ENCODE data around the gene SH2D2A.

SH2D2A gene

DNA sequence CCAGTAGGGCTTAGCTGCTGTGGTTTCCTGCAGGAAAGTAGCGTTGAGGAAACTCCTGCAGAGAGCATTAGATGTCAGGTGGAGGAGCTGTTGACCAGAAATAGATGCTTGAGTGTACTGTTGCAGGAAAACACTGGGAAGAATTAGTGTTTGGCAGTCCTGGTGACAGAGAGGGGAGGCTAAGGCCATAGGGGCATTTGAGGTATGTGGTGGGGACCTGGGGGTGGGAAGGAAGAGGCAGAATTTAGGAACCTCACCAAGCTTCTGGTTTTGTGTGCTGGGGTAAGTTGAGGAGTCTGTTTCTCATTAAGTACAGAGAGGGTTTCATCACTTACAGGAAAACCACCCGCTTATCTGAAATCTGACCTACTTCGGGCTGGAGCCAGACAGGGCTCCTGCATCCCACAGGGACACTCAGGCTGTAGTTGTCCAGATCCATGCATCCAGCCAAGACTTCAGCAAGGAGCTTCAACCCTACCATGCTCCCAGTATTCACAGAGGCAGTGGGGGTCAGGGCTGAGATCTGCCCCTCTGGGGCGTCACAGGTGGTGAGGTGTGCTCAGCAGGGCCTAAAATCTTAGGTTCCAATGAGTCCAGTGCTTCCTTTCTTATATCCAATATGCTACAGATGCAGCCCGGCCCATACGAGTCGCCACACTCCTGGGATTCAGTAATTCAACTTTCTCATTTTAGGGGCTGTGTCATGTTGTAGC lies 15.1 kb downstream of the SH2D2A start:
- DNase-seq, result no peak

DNA sequence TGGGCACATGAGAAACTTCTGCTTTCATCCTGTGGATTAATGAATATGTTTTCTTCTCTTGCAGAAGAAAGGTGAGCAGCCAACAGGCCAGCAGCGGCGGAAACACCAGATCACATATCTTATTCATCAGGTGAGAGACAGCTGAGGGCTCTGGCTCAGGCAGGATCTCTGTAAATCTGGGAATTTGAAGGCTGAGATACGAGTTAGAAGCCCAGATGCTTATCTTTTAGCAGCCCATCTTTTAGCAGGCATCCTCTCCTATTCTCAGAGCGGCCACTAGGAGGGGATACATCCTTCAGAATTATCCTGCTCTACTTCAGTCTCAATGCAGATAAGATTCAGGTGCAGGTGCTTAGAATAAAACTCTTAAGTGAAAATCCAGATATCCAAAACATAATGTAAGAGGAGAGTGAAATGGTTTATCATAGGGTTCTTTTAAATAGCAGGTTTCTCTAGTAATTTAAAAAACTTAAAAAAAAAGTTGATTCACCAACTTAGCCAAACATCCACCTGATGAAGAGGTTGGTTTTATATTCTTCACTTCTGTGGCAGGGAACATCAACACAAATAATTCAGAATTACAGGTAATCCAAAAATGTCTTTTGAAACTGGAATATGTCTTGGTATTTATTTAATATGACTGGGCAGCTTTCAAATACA lies 19.3 kb downstream of the SH2D2A start:
- DNase-seq, result no peak

GRCh38 chr1:156796340-156797097 lies 20.1 kb downstream of the SH2D2A start:
- DNase-seq, result no peak

DNA sequence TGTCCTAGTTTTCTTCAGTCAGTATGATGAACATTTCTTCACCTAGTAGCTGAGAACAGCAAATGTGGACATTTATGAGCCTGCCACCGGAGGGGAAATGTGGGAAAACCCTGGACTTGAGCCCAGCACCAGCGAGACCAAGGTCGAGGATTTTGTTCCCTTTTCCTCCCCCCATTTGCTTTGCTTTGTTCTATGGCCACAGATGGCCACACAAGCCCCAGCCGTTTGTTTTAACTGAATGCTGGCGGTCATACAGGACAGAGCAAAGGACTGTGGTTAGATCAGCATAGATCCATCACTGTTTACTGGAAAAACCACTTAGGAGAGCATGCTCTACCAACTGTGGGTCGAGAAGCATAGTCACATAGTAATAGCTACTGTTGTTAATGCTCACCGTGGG lies 20.9 kb downstream of the SH2D2A start:
- DNase-seq, result no peak

DNA sequence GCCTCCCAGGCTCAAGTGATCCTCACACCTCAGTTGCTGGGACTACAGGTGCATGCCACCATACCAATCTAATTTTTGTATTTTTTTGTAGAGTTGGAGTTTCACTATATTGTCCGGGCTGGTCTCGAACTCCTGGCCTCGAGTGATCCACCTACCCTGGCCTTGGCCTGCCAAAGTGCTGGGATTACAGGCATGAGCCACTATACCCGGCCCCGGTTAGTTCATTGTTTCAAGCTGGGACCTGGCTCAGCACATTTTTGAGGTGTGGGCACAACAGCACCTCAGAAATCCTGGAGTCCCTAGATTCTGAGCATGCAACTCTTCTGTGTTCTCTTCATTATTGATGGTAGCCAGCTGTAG lies 21.3 kb downstream of the SH2D2A start:
- no peak for DNase-seq

DNA sequence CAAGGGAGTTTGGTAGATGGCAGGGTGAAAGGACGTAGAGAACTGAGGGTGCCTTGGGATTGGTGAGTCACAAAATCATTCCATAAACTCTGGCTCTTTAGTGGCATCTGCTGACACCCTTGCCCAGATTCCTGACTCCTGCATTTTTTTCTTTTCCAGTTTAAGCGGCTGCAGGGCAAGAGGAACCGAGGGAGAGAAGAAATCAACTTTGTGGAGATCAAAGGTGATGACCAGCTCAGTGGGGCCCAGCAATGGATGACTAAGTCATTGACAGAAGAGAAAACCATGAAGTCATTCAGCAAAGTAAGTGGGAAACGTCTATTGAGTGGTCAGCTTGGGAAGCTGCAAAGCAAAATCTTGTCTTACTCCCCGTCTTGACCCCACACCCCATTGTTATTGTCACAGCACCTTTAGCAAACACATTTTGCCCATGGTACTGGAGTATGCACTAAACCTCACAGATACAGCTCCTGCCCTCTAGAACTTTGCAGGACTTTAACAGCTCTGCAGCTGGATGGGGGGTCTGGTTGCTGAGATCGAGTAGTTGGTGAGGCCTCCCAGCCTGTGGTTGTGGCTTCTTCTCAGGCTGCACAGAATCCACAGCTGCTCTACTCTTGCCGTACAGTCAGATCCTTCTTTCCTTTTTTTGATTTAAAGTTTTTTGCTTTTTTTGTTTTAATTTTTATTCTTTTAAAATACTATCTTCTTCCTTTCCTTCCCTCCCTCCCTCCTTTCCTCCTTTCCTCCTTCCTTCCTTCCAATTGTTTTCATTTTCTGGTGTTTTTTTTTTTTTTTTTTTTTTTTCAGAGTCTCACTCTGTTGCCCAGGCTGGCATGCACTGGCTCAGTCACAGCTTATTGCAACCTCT lies 21.9 kb downstream of the SH2D2A start:
- DNase-seq, result no peak

- DNase-seq, result no peak
These were observed 26.9 kb downstream of the SH2D2A start for GRCh38 chr1:156789621-156790318.

DNA sequence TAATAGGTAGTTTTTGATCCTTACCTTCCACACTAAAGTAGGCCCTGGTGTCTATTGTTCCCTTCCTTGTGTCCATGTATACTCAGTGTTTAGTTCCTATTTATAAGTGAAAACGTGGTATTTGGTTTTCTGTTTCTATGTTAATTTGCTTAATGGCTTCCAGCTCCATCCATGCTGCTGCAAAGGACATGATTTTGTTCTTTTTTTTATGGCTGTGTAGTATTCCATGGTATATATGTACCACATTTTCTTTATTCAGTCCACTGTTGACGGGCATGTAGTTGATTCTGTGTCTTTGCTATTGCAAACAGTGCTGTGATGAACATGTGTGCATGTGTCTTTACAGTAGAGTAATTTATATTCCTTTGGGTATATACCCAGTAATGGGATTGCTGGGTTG lies 28.5 kb downstream of the SH2D2A start:
- DNase-seq, result no peak

DNA sequence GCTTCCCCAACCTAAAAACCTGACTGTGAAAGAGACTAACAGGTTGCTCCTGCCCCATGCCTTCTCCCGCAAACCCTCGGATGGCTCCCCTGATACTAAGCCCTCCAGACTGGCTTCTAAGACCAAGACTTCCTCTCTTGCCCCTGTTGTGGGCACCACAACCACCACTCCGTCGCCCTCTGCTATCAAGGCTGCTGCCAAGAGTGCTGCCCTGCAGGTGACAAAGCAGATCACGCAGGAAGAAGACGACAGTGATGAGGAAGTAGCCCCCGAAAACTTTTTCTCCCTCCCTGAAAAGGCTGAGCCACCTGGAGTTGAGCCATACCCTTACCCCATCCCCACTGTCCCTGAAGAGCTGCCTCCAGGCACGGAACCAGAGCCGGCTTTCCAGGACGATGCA lies 30.0 kb downstream of the SH2D2A start:
- DNase-seq, result no peak

DNA sequence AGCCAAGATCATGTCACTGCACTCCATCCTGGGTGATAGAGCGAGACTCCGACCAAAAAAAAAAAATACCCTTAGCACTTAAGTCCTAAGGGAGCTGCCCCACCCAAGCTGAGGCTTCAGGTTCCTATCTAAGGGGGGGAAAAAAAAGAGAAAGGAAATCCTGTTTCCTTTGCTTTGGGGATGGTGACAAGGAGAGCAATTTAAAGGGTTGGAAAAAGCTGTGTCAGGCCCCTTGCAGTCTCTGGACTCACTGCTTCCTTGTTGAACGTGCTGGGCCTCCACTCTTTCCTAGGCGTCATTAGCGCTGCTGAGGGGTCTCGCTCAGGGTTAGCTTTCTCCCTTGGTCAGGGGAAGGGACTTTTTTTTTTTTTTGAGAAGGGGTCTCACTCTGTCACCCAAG lies 31.2 kb downstream of the SH2D2A start:
- DNase-seq, result no peak

- no peak for DNase-seq
These were observed 35.0 kb downstream of the SH2D2A start for GRCh38 chr1:156781585-156782186.

DNA sequence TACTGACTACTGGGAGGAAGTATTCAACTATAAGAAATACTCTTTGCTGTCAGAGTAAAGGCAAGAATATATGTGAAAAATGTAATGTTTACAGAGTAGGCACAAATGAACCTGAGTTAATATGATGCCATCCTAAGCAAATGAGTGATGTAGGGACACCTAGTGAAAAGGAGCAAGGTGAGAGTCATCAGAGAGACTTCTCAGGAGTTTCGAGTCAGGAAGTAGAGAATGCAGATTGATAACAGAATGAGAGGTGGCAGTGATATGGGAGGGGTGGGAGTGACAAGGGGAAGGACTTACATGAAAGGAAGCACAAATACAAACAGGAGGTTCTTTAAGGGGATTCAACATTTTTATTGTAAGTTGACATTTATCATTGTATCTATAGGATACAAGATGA lies 39.1 kb downstream of the SH2D2A start:
- no peak for DNase-seq

DNA sequence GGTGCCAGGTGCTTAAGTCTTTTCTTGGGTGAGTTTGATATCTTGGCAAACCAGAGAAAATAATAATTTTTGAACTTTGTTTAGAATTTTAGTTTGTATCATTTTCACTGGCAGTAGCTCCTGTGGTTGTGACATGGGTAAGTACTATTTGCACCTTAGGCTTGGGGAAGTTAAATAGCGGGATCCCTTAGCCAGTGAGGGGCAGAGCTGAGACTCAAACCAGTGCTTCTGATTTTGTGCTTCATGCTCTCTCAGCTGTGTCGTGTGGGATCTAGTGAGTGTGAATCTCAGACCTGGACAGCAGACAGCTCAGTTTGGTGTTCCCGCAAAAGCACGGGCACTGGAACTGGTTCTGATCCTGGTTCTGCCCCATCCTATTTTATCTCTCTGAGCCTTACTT lies 39.7 kb downstream of the SH2D2A start:
- no peak for DNase-seq

- DNase-seq, result no peak
These were observed 40.8 kb downstream of the SH2D2A start for GRCh38 chr1:156775799-156776198.

DNA sequence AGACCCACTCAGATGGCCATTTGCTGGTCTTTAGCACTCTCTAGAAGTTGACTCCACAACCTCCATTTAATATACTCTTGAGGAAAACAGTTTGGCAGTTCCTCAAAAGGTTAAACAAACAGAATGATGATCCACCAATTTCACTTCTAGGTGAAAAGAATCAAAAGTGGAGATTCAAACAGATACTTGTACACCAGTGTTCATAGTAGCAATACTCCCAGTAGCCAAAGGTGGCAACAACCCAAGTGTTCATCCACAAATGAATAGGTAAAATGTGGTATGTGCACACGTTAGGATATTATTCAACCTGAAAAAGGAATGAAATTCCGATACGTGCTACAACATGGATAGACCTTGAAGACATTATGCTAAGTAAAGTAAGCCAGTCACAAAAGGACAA lies 43.0 kb downstream of the SH2D2A start:
- DNase-seq, result no peak

GRCh38 chr1:156772728-156773497 lies 43.7 kb downstream of the SH2D2A start:
- DNase-seq, result no peak

- no peak for DNase-seq
These were observed 44.4 kb downstream of the SH2D2A start for GRCh38 chr1:156772222-156772621.

- no peak for DNase-seq
These were observed 47.9 kb downstream of the SH2D2A start for GRCh38 chr1:156768610-156769295.

GRCh38 chr1:156767879-156768604 lies 48.6 kb downstream of the SH2D2A start:
- DNase-seq, result no peak

All from NCI-H187 treated with DMSO at 0.1 percent for 48 hours (cell line).